ENCODE results near the gene OSBPL5.

Gene OSBPL5

DNA sequence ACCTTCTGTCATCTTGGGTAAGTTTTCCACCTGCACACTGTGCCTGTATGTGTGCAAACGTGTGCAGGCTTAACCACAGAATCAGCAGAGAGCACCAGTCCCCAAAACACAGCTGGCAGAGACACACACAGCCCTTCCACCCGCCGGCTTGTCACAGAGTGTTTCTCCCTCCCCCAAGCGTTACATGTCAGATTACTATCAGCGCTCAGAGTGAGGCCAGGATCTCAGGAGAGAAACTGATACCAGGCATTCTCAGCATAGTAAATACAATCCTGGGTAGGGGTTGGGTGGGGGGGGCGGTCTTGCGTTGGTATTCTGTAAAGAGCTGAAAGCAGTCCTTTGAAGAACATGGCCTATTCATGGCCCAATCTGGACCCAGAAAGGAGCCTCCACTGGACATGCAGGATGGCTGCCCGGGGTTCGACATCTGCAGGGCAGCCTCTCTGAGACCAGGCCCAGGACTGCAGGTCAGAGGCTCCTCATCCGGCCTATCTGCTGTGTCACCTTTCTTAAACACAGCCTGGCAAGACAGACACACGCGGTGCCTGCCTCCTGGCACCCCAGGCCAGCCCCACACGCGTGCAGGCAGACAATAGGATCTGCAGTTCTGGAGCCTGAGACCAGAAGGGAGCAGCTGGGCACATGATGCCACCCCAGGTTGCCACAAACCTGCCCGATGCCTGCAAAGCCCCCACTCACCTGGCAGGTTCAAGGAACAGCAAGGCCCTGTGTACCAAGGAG, 1.7 kb downstream of the OSBPL5 start:
- DNase-seq = peak; percentile 18

DNA sequence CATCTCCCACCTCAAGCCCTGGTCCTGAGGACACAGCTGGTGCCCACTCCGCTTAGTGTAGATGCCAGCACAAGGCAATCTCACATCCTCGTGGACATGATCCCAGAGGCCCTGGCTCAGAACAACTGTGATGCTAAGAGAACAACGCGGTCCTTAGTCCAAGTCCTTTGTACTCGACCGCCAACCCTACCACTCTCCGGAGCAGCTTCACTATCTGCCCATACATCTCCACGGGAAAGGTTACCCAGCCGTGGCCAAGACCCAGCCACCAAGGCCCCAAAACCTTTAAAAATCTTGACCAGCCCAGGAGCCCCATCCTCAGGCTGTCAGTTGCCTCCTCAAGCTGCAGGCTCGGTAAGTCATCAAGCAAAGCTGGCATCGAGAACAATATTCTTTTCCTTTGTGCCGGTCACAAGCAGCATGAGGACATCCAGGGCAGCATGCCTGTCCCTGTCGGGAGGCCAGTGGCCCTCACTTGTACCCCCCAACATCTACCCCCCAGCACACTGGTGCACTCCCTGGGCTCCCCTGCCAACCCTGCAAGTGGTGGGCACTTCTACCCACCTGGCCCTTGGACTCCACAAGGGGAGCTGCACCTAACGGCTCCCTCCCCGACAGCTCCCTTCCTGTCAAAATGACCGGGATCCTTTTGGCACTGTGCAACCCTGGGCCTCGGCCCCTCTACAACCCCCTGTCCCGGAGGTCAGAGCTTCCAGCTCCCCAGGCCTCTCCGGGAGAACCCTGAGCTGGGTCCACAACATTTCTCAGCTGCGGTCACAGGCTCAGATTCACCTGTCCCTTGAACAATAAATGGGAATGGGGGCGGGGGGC, 2.5 kb downstream of the OSBPL5 start:
- DNase-seq = peak; percentile 11

DNA sequence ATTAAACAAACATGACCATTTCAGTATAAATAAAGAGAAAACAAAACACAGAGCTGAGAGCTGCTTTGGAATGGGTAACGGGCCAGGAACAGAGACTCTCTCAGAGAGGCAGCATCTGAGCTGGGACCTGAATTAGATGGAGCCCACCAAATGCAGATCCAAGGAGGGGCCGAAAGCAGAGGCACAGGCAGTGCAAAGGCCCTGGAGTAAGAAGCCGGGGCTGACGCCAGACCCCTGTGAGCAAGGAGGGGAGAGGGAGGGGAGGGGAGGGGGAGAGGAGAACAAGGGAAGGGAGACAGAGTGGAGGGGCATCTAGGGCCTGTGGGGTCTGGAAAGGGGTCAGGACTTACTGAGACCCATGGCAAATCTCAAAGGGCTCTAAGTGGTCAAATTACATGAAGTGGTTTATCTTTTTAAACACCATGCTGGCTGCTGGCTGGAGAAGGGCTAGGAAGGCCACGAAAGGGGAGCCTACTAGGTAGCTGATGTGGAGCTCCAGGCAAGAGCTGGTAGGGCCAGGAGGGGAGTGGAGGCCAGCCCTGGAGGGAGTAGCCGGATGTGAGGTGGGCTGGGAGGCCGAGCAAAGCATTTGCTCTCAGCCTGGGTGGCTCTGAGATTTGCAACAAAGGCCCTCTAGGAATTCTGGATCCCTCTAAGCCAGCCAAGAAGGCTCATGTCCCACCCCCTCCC, 3.2 kb downstream of the OSBPL5 start:
- no peak for DNase-seq

DNA sequence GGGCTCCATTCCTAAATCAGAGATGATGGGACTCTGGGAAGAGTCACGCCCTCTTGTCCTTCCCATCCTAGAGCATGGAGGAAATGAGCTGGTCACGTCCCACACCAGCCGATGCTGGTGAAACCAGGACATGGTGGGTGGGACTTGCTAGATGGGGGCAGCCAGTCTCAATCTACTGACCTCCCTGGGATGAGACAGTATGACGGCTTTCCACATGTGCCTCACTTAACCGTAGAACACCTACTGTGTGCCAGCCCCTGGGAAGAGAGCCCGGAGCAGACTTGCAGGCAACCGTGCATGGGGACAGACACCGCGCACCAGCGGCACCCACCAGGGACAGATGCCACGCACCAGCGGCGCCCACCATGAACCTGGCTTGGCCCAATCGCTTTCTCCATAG, 3.8 kb downstream of the OSBPL5 start:
- DNase-seq = no peak

DNA sequence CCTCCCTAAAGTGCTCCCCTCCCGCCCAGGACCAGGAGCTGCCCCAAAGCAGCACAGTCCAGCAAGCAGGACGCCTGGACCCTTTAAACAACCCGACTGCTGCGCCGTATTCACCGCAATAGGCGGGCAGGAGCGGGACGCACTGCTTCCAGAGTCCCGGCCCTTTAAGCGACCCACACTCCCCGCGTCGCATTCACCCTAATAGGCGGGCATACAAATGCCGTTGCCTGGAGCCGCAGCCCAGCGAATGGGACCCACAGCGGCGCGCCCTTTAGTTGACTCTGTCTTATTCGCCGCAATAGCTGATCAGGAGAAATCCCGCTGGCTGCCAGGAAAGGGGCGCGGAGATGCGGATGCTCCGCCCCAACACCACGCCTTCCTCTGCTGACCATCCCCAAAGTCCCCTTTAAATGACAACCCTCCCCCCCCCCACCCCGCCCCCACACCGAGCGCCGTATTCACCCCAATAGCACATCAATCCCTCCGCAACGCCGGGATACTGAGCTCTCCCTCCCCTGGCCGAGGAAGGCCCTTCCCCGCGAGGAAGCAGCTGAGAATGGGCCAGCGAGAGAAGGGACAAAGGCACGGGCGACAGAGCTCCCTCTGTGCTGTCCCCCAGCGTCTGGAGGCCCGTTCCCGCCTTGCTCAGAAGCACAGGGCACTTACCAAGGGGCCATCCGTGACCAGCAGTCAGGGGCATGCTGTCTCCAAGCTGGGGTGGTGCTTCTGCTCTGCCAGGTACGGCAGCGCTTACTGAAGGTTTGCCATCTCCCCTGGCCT, 4.7 kb downstream of the OSBPL5 start:
- no peak for DNase-seq

DNA sequence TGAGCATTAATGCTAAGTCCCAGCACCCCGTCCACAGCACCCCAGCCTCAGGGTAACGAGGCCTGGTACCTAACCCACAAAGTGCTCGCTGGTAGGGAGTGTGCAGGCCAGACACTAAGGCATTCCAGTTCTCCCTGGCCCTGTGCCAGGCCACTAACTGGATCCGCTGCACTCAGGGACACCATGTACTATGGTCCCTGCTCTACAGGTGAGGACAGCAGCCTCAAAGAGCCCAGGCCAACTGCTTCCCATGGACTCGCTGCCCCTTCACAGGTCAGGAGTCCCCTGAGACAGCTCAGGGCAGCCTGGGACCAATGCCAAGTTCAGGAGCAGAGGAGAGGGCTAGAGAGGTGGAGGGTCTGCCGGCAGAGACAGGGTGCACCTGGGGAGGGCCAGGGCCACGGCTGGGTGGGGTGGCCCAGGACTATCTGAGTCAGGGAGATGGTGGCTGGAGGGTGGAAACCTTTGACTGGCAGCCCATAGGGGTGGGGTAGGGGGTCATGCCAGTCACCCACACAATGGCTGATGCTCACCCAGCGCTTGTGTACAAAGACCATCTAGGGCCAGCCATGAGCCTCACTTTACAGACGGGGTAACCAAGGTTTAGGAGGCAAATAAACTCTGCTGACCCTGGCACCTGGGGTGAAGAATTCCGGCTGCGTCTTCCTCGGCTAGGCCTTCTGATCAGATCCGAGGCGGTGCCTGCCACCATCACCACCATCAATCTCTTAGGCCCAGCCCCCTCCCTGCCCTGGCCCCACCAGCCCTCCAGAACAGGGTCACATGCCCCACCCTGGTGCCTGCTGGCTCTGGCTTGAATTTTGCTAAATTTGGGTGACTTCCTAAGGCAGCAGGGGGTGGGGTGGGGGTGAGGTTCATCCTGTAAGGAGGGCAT, 5.6 kb downstream of the OSBPL5 start:
- DNase-seq = no peak

DNA sequence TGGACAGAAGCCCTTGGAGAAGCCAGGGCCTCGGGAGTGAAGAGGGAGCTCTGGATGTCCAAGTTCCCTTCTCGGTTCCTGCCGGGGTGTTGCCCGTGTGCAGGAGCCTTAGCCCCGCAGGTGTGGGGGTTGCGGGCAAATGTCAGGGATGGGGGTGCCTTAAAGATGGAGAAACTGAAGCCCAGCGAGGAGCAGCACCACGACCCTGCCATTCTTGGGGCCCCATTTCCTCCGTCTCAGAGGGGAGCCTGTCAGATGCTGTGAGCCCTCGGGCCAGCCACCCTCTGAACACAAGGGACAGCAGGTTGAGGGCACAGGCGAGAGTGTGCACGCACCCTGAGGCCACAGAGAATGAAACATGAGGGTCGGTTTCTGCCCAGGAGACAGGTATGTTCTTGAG, 6.3 kb downstream of the OSBPL5 start:
- no peak for DNase-seq

DNA sequence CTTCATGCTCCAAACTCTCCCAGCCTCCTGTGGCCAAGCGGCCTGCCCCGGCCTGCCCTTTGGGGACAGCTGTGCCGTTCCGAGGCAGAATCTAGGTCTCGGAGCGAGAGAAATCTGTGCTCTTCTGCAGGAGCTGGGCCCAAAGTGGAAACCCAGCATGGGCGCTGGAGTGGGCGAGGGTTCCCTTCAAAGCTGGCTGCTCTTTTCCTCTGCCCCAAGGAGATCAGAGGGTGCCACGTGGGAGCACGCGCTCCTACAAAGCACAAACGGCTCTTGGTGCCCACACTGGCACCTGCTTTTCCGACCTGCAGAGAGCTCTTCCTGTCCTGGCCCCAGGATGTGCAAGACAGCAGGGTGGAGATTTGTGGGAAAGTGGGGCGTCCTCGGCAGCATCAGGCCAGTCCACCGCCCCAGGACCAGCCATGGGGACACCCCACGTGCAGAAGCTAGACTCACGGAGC, 6.9 kb downstream of the OSBPL5 start:
- DNase-seq = no peak

DNA sequence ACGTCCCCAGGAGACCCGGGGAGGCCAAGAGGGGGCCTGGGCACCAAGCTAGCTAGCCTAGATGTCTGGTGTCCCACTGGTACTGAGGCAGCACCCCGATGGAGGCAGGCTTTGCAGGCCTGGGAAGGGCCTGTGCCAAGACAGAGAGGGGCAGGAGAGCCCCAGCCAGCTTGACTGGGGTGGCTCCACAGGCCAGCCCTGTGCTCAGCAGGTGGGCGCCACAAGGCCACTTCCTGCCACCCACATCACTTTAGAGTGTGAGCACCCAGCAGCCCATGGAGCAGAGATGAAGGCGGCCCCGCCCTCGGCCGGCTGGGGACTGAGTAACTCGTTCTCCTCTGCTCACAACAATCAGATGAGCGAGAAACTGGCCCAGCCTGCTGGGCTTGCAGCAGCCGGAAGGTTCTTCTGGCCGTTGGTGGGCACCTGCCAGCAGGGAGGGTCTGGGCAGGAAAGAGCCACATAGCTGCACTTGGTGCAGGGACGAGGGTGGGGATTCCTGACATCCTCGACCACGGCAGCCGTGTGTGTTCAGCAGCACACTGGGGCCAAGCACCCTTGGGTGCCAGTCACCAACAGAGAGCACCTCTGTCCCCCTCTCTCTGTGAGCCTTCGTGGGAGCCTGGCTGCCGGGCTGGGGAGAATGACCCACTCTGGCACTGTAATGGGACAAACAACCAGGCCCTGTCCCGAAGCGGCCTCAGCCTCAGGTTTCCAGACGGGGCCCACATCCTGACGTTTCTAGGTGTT, 7.6 kb downstream of the OSBPL5 start:
- no peak for DNase-seq

DNA sequence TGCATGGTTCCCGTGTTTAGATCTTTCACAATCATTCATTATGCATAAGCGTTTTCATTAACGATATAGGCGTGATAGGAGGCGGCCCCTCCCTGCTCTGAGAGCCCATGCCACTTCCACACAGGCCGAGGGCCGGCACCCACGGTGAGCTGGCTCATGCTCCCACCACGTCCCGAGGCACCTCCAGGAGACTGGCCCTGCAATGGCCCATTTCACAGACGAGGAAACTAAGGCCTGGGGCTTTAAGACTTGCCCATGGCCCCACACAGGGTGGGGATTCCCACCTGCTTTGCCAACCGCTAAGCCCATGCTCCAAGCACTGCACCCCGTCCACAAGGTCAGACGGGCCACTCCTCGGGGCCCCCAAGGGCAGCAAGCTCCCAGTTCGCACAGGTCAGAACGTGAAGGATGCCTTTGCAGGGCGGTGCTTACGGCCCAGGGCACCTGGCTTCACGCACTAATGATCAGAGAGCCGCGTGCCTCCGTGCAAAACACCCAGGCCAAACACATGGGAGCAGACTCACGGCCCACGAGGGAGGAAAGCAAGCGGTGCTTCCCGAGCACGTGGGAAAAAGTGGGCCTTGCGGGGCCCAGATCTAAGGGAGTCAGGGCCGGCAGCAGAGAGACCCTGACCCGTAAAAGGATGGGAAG, 8.3 kb downstream of the OSBPL5 start:
- no peak for DNase-seq

DNA sequence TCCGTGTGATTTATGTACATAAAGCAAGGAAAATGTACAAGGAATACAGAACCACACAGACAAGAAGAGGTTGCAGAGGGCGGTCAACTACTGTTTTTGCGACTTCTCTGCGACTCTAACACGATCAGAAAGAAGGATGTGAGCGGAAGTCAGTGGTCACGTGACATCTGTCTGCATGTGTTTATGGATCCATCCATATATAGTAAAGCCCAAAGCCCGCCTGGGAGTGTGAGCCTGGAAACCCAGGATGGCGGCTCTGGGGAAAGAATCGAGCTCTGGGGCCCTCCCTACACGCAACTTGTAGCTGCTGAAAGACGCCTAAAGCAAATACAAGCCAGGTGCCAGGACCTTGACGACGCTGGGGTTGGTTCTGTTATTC, 8.8 kb downstream of the OSBPL5 start:
- DNase-seq = no peak

DNA sequence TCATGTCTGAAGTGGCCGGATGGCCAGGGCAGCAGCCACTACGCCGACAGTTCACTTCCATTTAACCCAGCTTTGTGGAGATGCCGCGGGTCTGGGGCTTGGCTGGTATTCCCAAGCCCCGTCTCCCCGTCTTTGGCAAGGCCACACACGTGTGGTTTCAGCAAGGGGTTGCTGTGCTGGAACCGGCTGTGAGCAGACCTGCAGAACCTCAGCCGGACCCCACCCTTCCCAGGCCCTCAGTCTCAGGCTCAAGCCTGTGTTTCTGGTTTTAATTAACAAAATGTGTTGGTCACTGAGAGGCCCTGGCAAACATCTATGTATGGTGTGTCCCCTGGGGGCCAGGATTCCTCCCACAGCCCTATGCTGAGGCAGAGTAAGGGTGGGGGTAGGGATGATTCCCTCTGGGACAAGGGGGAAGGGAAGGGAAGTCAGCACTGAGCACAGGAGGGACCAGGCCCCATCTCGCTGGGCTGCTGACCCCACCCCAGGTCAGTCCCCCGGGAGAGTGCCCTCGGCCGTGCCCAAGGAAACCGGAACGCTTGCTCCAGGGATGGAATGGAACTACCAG, 9.3 kb downstream of the OSBPL5 start:
- DNase-seq = no peak

DNA sequence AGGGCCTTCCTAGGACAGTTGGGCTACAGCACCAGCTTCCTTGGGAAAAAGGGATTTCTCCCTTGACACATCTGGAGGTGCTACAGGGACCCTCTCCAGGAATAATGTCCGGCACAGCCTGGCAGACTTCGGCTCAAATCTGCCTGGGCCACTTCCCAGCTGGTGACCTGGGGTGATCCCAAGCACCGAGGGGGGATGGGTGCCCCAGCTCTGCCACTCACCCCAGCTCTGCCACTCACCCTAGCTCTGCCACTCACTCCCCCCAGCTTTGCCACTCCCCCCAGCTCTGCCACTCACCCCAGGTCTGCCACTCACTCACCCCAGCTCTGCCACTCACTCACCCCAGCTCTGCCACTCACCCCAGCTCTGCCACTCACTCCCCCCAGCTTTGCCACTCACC, 9.9 kb downstream of the OSBPL5 start:
- no peak for DNase-seq

DNA sequence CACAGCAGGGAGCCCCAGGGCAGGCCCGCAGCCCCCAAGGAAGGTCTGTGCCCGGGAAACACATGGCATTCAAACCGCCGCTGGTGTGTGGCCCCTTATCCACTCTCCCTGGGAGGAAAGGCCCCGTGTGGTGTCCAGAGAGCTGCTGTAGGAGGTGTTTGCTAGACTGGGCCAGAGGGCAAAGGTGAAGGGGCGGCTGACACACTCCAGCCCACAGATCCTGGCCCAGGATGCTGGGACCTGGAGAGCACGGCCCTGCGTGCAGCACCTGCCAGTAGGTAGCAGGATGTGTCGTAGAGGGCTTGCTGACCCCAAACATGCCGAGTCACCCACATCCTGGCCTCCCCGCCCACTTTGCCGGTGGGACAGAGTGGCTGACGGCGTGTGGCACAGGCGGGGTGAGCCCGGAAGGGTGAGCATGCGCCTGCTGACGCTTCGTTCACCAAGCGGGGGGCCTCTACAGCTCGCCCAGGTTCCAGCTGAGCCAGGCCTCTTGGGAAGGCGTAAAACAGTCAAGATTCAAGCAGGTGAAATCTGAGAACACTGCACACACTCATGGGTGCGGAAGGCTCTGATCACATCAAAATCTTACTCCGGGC, 11.0 kb downstream of the OSBPL5 start:
- DNase-seq = no peak

DNA sequence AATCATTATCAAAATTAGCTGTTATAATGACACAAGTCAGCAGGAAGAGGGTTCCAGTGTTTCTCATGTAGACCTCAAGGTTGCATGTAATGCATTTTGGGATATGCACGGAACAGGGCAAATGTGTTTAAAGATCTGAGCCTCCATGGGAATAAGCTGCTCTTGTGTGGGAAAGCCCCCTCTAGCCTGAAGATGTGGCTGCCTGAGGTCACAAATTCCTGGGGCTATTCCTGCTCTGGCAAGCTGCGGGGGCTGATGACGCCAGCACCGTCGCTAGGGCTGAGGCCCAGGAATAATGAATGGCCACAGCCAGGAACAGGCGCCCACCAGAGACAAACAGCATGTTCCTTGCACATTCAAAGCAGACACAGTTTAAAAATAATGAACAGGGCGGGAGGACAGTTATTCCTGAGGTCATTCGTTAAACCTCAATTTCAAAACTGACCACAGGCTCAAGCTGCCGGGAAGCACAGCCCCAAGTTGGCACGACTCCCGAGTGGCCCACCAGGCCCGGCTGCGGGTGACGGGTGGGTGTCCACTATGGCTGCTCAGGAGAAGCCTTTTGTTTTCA, 11.7 kb downstream of the OSBPL5 start:
- DNase-seq = no peak

DNA sequence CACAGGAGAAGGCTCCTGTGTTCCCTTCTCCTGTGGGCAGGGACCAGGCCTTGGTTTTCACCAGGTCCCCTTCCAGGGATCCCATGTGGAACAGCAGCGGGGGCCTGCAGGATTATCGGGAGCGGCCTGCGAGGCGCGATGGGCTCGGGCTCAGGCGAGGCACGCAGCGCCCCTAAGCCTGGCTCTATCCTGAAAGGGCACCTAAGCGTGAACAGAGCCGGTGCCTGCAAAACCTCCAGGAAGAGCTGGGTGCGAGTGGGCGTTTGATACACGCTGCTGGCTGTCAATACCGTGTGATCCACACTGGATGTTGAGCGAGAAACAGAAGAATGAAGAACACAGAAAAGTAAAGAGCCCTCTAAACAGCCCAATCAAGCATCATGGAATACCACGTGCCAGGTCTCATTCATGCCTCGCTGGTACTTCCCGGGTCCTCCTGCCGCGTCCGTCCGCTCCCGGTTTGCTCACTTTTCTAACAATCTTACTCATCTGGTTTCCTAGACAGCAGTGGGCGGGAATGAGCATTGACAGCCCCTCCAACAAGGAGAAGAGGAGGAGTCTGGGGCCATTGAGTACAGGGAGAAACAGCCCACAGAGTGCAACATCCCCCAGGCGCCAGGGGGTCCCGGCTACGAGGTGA, 12.5 kb downstream of the OSBPL5 start:
- no peak for DNase-seq

DNA sequence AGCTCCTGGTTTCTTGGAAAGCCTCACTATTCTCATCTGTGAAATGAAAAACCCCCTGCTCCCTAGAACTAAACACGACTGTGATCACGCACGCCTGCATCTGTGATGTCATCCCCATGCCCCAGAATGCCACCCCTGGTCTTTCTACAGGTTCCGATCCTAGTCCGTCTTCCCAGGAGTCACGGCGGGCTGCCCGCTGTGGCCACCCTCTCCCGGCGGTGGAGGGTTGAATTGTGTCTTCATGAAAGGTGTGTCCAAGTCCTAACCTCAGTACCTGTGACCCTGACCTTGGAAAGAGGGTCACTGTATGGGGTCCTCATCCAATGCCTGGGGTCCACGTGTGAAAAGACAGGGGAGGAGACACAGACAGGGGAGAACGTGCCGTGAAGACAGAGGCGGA, 14.4 kb downstream of the OSBPL5 start:
- DNase-seq = no peak

DNA sequence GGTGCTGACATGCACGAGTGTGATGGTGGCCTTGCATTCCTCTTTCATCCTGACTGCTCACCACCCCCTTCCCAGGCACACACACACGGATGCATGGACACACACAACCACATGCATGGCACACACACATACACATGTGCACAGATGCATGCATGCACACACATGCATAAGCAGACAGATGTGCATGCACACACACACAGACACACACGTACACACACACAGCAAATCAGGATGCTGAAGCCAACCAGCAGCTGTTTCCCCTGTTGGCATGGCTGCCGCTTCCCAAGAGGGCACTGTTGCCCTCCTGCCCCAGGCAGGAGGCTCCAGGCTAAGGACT, 15.3 kb downstream of the OSBPL5 start:
- no peak for DNase-seq

All from activated T-cell treated with anti-CD3 and anti-CD28 coated beads, Interleukin-2, amount 50 U/mL, for 1 hour (primary cell).